ENCODE results near the gene PTPRM.

PTPRM gene

DNA sequence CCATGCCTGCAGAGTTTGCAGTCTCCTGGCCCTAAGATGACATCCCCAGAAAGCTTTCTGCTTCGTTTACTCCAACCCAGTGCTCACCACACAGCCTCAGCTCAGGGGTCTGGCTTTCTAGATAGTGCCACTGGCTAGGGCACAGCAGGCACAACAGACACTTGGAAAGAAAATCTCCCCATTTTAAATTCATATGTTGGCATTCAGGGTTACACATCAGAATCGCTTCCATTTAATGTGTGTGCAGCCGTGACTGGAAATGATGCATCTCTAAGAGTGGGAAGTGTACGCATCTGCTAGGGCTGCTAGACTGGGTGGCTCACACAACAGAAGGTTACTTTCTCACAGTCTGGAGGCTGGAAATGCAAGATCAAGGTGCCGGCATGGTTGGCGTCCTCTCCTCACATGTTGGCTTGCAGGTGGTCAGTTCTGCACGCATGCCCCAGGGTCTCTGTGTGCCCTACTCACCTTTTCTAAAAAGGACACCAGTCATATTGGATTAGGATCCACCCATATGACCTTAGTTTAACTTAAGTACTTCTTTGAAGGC, 712.7 kb downstream of the PTPRM start:
- no peak for DNase-seq (ENCODE audit: low read depth in 2 of 2)

DNA sequence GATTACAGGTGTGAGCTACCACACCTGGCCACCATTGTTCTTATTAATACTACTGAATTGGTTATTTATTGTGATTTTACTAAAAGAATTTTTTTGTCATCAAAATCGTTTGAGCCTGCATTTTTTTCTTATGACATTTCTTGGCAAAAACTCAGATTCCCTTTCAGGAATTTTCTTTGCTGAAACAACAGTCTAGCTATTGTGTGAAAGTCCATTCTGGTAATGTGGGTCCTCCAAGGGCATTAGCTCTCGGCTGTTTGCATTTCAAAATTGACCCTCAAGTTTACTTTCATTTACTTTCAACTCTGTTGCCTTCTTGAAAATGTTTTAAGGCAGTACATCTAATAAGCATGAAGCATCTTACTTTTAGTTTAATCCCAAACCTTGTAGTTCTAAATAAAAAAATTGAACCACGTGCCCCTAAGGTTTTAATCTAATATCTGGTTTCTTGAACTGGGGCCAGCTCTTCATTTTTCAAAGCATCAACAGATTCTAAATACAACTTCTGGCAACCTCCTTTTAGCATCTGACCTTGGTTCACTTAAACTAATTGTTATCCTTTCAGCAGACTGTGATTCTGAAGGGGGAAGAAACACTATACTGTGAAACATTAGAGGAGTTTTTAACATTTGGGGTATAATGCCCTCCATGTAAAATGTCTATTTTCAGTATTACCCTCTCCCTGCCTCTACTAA, 716.9 kb downstream of the PTPRM start:
- no peak for DNase-seq (ENCODE audit: low read depth in 2 of 2)

DNA sequence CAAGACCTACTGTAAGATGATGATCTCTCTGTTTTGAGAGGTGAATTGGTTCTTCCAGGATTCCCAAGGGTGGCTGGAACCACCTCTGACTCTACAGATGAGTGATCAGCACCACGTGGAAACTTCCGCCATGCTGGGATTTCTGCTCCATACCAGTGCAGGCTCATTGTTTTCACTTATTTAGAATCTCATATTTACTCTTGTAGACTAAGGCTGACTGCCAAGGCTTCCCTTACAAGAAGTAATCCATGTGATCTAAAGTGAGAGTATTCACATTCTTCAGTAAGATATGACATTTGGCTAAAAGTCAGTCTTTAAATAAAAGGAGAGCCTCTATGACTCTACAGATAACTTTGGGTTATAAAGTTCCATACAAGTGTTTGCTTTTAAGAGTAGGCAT, 719.2 kb downstream of the PTPRM start:
- DNase-seq (ENCODE audit: low read depth in 2 of 2): no peak

DNA sequence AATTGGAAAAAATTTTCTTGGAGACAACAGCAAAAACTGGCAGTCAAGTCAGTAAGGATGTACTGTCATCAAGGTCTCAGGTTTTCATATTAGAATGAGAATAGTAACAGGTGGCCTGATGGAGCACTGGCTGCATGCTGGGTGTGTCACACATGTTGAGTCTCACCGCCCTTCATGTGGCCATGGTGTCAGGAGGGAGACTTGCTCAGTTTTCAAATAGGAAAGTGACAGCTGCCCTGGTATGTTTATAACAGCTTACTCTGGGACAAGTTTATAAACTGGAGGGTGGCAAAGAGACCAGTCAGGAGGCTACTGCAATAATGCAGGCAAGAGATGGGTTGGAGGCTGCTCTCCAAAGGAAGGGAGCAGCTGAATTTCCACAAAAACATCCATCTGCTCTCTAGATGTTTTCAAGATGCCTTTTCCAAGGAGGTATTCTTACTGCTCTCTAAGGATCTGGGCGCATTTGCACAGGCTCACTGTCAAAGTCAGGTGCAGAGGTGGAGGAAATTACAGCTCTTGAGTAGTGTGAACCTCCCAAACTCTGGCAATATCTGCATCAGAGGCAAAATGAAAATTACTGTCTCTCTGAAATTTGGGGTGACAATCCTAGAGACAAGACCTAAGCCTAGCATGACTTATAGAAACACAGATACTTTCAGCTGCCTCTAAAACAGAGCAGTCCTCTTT, 720.2 kb downstream of the PTPRM start:
- DNase-seq (ENCODE audit: low read depth in 2 of 2): no peak

DNA sequence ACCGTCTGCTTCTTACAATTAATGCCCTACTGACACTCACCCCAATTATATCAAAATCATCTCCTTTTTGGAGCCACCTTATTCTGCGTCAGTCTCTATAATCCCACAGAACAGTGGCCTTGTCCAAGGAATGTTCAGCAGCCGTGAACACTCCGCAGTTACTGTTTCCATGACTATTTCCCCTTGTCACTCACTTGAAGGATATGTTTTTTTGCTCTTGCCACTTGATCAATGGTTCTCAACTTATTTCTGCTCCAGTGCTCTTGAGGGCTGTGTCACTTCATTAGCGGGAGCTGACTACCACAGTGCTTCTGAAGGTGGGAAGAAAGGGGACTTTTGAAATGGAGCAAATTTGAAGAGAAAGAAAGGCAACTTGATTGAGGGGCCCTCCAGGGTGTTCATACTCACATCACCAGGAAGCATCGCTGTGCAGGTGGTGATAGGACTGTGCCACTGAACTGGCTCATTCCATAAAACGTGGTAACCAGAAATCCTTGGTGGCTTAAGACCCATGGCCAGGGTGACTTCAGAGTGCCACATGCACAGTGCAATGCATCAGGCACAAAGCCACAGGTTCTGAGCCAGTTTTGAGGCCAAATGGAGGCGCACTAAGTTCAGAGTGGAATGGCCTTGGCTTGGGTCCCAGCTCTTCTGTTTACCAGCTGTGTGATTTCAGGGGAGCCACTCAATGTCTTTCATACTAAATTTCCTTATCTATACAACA, 721.5 kb downstream of the PTPRM start:
- DNase-seq (ENCODE audit: low read depth in 2 of 2): no peak

DNA sequence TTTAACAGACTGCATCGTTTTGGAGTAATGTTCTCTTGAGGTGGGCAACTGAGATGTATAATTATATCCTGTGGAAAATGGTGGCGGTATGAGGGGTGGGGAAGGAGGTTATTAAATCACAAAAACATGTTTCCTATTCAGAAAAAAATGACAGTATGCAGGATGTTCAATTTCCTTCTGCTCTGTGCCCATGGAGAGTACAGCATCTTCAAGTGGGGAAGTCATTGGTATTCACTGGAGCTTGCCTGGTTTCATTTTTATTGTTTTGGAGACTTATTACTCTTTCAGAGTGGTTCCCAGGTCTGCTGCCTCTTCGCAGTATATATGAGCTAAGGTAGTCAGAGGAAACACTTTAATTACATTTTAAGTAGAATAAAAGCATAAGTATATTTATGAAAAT, 723.3 kb downstream of the PTPRM start:
- DNase-seq (ENCODE audit: low read depth in 2 of 2): no peak

DNA sequence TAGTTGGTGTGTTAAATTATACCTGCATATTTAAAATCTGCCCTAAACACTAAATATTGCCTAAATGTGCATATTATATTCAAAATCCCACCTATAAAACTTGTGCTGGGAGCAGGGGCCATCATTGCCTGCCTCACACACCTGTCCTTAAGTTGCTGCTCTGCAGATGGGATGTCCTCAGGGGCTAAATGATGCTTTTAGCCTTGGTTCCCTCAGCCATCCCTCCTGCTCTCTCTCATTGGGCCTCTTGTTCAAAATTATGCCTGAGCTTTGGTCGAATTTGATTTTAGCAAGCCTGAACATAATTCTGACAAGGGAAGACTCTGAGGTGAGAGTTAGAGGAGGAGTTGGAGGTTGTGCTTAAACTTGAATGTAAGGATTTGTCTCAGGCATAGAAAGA, 723.8 kb downstream of the PTPRM start:
- no peak for DNase-seq (ENCODE audit: low read depth in 2 of 2)

DNA sequence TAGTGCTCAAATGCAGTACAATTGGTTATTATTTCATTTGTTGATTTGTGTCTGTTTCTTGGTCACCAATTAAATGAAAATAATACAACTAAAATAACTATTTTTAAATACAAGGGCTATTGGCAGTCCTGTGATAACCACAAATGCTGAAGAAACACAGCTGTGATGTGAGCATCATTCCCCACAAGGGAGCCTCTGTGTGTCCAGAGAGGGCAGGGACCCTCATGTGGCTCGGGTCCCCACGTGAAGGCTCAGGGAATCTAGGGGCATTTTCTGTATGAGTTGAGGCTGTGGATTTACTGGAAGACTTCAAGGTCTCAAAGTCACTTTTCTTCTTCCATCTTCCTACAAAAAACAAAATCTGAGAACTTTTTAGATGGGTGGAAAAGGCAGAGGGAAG, 726.1 kb downstream of the PTPRM start:
- no peak for DNase-seq (ENCODE audit: low read depth in 2 of 2)

DNA sequence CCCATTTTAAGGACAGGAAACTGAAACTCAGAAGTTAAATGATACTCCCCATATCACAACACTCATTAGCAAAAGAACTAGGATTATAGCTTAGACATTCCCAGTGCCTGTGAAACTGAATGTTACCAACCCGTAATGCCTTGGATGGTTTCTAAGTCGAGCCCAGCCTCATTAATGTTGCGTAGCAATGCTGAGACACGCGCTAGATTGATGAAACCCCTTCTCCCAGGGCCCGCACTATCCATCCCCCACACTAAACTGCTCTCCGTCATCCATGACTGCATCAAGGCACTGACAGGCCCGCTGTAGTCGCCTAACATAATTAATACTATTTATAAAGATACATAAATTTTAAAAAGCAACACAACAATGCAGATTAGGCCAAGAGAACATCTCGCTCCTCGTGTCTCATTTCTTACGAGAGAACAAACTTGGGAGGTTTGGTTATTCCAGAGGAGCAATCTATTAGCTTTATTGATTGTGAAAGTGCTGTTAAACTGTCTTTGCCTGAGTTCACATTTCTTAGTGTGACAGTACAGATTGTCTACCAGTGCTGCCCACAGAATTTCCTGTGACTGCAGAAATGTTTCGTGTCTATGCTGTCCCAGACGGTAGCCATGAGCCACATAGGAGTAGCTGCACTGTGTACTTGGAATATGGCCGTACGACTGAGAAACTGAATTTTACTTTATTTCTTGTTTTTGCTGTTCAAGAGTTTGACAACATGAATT, 729.9 kb downstream of the PTPRM start:
- no peak for DNase-seq (ENCODE audit: low read depth in 2 of 2)

DNA sequence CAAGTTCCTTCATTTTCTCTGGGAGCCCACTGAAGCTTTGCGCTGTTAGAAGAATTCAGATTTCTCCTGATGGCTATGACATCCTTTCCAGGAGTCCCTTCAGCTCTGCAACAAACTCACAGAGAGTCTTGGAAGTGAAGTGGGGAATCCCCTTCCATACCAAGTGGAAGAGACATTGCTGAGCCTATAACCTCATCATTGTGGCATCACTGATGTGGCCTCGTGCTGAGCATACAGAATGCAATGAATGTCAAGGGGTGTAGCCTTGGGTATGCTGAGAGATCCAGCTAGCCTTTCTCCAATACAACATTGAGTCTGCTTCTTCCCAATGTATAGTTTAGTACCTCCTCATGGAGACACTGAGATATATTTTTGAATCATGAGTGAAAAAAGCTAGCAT, 731.1 kb downstream of the PTPRM start:
- DNase-seq (ENCODE audit: low read depth in 2 of 2): no peak

DNA sequence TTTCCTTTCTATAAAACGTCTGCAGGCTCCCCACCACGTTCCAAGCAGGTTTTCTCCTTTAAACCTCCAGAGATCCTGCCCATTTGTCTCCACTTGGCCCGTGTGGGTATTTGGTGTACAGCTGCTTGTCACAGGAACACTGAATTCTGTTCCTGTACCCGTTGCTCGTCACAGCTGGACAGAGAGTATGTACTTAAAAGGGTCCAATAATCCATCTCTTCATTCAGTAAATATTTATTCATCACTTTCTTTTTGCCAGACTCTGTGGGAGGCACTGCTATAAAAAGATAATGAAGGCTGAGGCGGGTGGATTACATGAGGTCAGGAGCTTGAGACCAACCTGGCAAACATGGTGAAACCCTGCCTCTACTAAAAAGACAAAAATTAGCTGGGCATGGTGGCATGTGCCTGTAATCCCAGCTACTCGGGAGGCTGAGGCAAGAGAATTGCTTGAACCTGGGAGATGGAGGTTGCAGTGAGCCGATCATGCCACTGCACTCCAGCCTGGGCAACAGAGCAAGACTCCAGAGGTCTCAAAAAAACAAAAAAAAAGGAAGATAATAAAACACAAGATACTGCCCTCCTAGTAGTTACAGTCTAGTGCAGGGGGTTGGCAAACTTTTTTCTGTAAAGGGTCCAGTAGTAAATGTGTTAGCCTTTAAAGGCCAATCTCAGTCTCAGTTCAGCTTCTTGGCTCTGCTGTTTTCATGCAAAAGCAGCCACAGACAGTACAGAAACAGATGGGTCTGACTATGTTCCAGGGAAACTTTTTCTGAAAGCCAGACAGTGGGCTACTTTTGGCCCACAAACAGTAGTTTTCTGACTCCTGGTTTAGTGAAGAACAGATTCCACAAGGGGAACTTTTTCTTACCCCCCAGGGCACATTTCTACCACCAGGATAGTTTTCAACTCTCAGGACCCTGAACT, 732.2 kb downstream of the PTPRM start:
- no peak for DNase-seq (ENCODE audit: low read depth in 2 of 2)

DNA sequence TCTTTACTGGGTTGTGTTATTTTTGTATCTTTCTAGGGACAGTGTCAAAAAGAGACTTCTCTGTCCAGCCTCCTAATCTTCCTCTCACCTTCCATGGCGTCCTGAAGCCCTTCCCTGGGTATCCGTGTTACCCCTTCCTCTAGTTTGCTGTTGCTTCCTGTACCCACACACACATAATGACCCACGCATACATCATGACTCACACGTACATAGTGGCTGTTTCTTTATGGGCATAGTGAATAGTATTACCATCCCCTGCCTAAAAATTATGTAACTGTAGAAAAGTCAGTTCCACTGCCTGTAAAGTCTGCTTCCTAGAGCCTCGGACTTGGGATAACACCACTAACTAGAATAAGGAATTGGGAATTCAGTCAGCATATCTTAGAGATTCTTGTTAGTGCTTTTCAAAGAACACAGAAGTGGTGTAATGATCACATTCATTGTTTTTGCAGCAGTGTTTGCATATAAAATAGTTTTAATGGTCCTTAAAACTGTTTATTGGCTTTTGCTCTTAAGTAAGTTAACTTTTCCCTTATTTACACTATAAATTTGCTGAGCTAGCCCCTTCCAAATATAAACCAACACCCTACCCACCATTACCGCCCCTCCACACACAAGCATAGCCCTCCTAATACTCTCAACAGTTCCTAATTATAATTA, 733.8 kb downstream of the PTPRM start:
- no peak for DNase-seq (ENCODE audit: low read depth in 2 of 2)

DNA sequence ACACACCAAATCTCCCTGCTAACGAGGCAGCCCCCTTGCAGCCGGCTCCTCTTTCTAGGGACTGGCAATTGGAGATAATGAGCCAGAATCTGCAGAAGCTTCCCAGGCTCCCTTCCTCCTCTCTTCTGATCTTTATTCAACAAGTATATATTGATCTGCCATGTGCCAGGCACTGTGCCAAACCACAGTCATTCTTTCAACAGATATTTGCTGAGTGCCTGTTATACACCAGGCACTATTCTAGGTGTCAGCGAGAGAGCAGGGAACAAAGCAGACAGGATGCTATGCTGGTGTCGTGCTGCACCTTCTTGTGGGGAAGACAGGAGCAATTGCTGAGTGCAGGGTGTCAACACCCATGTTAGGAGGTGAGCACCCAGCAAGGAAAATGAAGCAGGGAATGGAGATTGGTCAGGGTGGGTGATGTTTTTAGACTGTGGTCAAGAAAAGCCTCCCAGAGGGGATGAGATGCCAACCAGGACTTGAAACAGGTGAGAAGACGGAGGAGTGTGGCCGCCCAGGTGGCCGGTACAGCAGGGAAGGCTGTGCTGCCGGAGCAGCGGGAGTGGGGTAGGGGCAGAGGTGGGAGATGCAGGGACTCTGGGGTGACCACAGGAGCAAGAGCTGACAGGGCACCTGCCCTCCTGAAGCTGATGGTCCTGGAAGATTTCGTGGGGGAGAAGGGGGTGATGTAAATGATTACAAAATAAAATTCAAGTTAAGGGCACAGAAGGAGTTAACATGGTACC, 734.5 kb downstream of the PTPRM start:
- no peak for DNase-seq (ENCODE audit: low read depth in 2 of 2)

DNA sequence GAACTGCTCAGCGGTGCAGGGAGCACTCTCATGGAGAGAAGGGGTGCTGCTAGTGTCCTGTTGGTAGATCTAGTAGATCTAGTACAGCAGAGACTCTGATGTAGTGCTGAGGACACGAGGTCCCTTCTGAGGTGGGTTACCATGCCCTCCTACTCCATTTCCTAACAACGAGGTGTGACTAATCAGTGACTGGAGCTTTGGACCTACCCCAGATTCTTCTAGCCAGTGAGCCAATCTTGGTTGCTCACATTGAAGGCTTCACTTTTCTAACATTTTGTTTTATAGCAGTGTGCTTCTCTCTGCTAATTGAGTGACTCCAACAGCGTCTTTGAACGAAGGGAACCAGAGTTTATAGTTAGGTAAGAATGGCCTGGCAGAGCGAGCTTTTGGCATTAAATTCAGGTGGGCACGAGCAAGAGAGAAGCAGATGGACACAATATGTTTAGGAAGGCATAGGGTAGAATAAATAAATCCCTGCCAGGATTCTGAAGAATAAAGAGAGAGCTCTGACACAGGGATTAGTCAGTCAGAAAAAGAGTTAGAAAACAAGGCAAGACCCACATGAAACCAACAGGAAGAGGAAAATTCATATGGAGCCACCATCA, 736.1 kb downstream of the PTPRM start:
- no peak for DNase-seq (ENCODE audit: low read depth in 2 of 2)

DNA sequence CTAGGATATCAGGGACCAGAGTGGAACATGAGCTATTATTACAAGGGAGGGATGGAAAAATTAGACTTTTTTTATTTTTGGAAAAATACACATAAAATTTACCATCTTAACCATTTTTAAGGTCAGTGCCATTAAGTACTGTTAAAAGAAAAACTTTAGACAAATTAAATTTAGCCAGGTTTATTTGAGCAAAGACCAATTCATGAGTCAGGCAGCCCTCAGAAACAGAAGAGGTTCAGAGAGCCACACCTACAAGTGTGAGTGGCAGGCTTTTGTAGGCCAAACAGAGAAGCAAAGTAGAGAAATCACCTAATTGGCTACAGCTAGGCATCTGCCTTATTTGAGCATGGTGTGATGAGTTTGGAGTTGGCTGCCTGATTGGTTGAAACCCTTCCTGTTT, 740.8 kb downstream of the PTPRM start:
- DNase-seq (ENCODE audit: low read depth in 2 of 2): no peak

DNA sequence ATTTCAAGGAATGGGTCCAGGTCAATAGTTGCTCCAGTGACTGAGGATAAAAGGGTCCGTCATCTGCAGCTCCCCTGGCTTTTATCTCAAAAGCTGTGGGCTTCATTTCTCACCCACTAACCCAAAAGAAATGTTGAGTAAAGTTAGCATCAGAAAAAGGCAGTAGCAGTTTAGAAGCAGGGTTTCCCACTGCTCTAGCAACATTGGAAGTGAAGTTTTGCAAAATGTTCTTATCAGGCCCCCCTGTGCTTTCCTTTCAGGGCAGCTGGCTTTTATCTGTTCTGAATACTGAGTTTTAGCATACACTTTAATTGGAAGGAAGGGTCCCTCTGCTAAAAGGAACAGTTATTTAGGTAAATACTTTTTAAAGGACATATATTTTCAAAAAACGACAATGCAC, 745.9 kb downstream of the PTPRM start:
- no peak for DNase-seq (ENCODE audit: low read depth in 2 of 2)

DNA sequence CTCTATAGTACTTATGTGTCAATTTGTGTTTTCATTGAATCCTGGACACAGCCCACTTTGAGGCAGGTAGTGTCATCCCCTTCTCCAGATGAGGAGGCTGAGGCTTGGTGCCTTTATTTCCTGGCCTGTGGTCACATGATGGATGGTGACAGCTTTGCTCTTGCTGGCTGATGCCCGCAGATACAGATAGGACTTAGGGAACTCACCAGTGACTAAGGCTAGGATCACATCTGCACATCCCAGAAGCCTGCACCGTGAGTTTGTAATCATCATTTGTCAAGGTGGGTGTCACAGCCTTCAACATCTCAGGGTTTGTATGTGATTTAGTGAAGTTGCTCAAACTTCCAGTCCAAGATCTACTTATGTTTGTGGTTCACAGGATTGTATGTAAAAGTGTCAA, 747.0 kb downstream of the PTPRM start:
- no peak for DNase-seq (ENCODE audit: low read depth in 2 of 2)

DNA sequence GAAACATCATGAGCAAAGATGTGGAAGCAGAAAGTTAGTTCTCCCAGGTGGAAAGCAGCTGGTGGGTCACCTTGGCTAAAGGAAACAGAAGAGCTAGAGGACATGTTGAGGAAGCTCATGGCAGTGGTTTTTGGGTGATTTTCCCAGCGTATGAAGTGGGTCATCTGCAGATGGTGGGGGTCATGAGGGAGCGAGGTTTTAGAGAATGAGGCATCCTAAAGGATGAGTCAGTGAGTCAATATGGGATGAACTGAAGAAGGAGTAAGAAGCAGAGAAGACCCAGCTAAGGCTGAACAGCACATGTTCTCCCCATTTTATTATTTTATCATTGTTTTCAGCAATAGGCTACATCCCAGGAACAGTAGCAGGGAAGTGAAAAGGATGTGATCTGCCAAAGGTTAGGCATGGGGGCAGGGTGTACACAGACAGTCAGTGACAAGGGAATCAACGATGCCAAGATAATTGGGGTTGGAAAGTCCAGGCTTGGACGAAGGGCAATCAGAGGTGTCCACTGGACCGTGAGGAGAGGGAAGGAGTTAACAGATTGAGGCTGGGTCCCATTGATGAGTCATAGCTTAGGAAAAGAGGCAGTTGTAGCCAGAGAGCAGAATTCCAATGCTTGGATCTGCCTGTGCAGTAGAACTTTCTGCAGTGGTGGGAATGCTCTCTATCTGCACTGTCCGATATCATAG, 752.8 kb downstream of the PTPRM start:
- no peak for DNase-seq (ENCODE audit: low read depth in 2 of 2)

DNA sequence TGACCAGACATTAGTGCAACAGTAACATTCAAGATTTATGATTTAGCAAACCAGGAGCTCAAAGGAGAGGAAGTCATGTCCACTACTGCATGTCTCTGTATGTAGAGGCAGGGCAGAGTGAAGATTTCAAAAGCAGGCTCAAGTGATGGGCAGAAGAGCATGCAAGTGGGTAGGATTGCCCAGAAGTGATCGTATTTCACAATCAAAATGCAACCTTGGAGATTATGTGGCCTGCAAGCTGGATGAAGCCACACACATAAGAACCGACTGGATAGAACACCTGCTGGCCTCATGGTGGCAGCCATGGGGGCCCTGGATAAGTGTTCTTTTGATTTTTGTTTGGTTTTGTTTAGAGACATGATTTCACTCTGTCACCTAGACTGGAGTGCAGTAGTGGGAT, 755.4 kb downstream of the PTPRM start:
- DNase-seq (ENCODE audit: low read depth in 2 of 2): no peak
